SHP77 treated with DMSO at 0.1 percent for 48 hours (cell line): Measurements from ENCODE around the gene CNTNAP2.

Experiments used
- DNase-seq: peaks from one replicate; lab custom pipeline; 2025; lab: John Stamatoyannopoulos, UW

The CNTNAP2 gene

DNA sequence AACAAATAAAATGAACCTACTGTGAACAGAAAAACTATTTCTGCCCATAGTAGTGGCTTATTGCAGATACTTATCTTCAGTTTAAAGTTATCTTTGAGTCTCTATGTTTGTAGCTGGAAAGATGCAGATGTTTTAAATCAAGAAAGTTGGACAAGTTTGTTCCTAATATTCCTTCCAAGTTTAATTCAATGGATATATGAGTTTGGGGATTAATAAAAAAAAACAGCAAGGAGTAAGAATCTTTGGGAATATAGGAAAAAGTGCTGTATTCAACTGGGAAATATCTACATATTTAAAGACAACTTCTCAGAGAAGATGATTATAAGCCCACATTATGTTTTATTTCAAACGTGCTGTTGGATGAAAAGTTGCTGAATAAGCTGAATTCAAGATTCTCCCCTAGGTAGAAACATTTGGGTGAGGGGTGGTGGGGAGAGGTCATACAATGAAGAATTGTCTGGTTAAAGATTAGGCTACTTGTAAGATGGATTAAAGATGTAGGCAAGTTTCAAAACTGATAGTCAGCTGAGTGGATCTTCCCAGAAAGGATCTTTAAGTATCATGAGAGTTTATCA is 1135.2 kb downstream of the CNTNAP2 start:
- no peak for DNase-seq

DNA sequence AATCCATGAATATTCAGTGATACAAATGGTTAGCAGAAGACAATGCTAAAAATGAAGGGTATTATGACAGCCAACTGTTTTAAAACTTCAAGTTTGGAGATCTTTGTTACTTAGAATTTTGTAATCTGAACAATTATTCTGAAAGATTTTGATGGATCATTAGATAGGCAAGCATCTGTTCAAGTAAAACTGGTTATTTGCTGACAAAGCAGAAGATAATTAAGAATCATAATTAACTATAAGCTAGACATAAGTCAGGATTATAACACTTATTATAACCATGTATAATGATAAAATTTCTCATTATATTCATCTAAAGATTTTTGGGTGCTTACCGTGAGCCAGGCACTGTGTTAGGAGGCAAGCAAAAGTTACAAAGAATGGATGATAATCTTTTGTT is 1145.1 kb downstream of the CNTNAP2 start:
- no peak for DNase-seq

DNA sequence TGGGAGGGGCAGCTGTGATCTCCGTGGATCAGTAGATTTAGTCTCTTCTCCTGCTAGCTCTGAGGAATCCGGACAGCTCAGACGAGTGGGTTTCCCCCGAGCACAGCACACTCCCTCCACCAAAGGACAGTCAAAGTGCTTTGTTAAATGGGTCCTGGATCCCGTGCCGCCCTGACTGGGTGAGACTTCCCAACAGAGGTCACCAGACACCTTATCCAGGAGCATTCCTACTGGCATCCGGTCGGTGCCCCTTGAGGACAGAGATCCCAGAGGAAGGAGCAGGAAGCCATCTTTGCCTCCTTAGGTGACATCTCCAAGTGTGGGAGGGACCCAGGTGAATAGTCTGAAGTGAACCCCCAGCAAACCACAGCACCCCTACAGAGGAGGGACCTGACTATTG is 1148.9 kb downstream of the CNTNAP2 start:
- no peak for DNase-seq

DNA sequence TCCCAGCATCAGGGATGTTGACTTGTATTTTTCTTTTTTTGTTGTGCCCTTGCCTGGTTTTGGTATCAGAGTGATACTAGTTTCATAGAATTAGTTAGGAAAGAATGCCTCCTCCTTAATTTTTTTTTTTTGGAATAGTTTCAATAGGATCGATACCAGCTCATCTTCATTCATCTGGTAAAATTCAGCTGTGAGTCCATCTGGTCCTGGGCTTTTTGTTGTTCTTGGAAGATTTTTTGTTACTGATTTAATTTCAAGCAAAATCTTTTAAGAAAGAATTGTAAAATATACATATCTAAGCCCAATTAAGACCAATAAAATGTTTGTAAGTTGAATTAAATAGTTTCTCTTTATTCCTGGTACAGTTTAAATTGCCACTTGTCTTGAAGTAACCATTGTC is 1159.5 kb downstream of the CNTNAP2 start:
- no peak for DNase-seq

DNA sequence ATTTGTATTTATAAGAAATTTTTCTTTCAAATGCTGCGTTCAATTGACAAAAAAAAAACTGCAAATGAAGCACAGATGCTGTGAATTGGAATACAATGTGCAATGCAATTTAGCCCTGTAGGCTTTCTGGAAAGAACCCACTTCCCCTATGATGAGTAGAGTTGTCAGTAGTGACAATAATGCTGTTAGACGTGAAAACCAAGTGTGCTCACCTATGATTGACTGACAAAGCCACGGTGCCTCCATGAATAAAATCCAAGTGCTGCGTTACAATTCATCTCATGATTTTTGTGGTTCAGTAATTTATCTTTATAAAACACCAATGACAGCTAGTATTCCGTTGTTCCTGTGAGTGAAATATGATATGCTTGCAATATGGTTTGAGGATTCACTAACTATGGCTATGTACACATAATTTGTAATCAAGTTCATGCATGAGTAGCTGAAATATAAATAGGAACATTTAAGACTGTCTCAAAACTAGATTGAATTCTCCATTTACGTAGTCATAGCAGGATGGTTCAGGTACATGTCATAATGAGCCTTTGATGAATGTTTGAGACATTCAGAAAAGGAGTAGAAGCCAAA is 1160.3 kb downstream of the CNTNAP2 start:
- peak; percentile 87 for DNase-seq

DNA sequence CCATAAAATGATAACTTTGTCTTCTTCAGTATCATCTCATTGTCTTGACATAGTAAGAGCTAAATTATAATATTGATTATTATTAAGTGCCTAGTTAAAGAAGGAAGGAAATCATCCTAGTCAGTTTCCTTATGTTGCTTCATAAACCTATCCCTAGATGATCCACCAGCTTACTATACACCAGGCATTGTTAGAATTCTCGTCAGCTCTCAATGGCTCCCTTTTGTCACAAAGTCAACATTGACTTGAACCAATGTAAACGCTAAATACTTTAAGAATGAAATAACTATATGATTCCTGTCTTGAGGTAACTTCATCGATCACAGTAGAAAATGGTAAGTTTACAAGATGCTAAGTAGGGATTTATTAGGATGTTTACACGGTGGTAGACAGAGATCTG is 1162.9 kb downstream of the CNTNAP2 start:
- DNase-seq: peak; percentile 33

DNA sequence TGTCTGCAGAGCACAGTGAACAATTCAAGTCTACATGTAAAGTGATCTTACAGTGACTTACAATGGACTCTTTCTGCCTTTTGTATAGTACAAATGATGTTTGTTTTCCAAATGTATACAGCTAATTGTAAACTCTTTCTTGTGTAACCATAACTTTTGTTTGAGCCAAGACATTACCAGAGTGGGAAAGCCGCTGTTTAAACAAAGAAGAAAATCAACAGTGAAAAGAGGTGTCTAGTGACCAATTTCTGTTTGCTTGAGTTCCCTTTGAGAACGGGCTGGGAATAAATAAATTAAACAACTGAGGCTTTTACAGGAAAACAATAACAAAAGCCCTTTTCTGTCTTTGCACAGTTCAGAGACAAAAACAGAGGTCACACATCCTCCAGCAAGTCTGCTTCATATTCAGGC is 1163.4 kb downstream of the CNTNAP2 start:
- no peak for DNase-seq

DNA sequence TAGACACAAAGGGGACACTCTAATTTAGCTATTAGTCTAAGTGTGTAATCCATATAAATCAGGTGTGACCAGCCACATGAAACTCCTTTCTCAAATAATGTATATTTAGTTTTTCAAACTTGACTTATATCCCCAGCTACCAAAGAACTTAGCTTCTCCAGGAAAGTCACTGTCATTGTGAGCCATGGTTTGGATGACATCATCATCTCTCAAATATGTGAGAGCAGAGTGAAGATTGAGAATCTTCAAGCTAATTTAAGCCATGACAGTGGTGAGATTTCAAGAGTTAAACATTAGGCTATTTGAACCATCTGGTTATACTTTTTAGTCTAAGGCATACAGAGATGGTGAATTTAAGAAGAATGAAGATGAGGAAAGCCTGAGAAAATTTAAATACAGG is 1165.6 kb downstream of the CNTNAP2 start:
- DNase-seq: no peak

DNA sequence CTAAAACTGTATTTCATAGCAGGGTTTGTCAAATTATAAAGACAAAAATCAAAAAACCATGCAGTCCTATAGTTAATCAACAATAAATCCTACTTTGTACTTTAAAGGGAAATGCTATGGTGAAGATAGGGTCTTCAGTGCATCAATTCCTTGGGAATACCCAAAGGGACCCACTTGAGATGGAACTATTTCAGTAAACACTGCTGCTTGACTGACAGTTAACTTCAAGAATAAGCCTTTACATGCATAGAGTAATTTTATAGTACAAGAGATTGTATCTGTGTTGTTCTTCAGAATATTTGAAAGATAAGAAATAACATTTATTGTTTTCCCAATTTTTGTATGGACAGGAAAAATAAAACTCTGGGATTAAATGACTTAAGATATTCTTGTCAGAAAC is 1179.6 kb downstream of the CNTNAP2 start:
- no peak for DNase-seq

DNA sequence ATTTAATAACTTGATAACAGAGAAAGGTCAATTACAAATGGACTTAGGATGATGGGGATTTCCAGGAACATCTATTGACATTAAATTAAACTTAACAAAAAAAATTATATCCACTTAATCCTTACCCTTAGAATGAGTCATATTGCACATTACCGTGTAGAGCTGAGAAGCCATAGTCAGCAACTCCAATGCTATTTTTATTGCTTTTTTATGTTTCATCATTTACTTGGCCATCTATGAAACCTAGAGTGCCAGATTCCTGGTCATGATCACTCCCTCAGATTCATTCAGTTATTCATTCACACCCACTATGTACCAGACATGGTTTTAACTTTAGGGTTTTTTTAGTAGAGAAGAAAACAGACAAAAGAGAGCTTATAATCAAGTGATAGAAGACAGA is 1180.4 kb downstream of the CNTNAP2 start:
- DNase-seq: no peak

DNA sequence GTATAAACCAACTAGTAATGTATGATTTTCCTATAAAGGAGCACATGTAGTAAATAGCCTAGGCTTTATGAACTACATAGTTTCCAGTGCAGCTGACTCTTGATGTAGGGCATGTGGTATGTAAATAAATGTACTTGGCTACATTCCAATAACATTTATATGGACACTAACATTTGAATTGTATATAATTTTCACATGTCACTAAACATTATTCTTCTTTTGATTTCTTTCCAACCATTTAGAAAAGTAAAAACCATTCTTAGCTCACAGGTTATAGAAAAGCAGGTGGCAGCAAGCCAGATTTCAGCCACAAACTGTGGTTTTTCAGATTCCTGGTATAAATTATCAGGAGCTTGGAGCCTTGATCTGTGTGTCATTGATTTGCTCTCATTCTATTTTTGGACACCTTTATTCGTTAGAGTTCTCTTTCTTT is 1182.0 kb downstream of the CNTNAP2 start:
- no peak for DNase-seq

DNA sequence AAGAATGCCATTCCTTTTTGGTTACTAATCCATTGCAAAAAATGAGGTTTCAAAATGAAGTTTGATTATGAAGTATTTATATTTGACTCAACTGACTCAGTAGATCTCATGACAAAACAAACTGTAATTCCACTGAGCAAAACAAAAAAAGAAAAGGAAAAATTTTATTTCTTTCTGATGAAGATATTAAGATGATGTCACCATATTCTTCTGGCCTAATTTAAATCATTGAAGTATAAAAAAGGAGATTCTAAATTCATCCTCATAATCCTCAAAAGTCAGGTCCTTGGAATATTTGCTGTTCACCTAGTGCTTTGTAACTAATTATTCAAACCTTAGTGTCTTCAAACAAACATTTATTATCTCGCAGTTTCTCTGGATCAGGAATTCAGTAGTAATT is 1183.7 kb downstream of the CNTNAP2 start:
- DNase-seq: no peak

DNA sequence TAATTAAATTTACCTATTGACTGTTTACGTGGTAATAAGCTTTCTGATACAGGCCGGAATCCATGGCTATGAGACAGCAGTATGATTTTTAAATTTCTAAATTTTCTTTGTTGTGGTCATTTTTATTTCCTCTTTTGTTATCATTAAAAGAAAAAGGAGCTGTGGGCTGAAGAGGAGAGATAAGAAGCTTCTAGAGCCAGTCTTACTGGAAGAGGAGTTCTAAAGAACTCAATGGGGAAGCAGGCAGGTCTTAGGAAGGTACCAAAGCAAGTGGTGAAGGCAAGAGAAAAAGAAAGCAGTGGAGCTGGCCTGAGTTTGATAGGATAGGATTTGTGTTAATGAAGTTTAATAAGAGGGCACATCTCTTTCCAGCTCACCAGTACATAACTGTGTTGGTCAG is 1187.8 kb downstream of the CNTNAP2 start:
- no peak for DNase-seq

DNA sequence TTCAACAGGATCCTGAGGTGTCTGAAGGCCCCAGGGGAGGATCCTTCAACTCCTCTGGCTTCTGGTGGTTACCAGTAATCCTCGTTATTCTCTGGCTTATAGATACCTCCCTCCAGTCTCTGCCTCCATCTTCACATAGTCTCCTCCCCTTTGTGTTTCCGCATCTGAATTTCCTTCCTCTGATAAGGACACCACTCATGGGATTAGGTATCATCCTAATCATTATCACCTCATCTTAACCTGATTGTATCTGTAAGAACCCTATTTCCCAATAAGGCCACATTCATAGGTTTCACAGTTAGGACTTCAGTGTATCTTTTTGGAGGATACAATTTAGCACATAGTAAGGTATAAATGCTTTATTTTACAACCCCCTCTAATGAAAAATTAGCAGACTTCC is 1189.2 kb downstream of the CNTNAP2 start:
- no peak for DNase-seq

DNA sequence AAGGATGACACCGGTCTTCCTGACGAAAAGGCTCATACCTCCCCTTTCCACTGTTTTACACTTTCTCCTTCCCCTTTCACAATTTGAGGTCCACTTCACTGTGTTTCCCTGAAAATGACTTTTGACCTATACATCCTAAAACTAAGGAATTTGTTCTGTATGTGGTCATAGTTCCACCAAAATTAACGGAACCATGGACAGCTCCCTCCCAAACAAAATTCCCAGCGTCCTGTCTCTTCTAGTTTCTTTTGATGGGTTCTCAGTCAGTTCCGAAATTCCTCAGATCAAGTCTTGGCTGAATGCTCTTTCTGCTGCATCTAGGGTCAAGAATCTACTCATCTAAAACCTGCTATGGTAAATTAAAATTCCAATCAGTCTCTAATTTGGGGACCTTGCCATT is 1191.9 kb downstream of the CNTNAP2 start:
- DNase-seq: no peak

DNA sequence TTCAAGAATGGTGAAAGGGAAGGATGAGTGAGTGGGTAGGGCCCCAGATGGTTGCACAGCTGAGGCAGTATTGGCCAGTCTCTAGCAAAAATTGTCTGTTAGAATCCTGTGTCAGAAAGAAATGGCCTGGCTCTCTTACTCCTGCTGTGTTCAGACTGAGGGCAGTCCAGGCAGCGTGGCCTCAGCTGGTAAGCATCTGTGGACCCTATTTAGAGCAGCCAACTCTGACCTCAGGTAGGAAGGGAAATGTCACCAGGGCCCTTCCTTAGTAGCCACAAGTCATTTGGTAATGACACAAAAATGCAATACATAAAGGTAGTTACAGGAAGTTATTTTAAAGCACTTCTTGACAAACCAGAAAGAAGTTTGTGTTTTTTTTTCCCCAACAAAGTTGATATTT is 1194.7 kb downstream of the CNTNAP2 start:
- DNase-seq: no peak

DNA sequence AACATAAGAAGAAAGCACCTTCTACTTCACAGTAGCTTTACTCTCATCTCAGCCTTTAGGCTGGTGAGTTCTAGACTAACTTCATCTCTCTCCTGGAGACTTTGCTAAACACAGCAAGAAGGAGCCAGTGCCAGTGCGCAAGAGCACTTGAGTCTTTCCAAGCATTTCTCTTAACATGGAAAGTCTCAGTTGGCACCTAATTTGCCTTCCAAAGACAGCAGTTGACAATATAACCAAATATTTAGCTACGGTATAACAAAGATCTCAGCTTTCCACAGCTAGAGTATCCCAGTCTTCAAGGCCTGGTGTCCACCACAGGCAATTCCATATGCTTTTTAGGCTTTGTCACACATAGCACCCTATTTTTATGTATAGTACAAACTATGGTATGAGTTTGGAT is 1204.9 kb downstream of the CNTNAP2 start:
- no peak for DNase-seq

DNA sequence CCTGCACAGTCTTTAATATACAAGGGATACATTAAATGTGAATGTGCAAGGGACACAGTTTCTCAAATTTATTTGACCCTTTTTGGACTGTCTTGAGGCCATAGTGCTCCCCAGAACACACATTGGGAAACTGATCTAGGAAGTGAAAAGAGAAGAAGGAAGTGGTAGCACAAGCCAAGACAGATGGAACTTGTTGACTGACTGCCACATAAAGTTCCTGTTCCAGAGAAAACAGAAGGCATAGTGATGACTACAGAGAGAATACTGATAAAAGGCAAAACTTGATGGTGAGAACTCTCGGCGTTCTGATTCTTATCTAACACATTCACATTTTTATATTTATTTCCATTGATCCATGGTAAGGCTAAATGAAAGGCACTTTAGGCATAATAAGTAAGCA is 1216.4 kb downstream of the CNTNAP2 start:
- no peak for DNase-seq

DNA sequence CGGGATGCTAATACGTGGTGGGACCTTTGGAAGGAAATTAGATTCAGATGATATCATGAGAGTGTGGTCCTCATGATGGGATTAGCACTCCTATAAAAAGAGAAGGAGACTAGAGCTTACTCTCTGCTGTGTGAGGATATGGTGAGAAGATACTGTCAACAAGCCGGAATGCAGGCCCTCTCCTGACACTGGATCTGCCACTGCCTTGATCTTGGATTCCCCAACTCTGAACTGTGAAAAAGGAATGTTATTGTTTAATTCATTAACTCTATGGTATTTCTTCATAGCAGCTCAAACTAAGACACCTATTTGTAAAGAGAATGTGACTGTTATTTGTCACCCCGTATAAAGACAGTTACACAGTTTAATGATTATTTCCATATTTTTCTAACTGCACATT is 1246.5 kb downstream of the CNTNAP2 start:
- no peak for DNase-seq

DNA sequence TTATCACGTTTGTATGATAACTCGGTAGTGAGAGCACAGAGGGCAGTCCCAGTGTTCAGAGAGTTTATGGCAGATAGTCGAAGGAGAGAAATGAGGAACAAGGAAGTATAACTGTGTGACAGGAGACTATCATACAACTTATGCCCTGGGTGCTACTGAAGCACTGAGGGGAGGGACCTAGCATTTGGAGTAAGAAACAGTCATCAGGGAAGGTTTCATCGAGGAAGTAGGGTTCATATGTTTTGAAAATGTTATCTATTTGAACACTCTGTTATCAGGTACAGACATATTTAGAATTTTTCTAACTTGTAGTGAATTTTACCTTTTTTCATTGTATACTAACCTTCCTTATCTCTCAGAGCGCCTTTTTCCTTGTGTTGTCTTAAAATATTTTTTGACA is 1259.6 kb downstream of the CNTNAP2 start:
- DNase-seq: no peak

DNA sequence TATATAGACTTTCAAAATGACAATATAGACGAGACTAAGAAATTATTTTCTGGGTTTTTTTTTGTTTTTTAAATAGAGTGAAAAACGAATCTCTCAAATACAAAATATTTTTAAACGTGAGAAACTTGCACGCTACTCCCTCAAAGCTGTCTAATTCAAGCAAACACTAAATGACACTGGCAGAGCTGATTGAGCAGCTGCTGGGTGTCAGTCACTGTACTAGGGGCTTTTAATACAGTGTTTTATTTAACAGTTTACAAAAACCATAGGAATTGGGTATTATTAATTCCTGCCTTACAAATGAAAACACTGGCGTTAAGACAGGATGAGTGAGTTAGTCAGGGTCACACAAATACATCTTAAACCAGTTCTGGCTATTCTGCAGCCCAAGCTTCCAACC is 1264.3 kb downstream of the CNTNAP2 start:
- no peak for DNase-seq

DNA sequence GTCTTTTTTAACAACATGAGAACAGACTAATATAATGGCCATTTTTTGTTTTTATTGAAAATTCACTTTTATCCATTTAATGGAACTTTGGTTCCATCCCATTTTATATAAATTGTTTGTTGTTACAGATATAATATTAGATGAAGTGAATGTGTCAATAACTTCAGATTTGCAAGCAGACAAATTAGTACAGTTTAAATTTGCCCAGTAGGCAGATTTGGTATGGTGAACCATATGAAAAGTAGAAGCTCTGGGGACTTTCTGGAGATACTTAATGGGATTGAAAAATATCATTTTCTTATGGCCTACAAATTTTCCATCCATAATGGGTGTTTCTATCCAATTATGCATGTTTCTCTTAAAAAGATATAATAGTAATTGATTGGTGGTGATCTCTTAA is 1277.7 kb downstream of the CNTNAP2 start:
- DNase-seq: no peak

DNA sequence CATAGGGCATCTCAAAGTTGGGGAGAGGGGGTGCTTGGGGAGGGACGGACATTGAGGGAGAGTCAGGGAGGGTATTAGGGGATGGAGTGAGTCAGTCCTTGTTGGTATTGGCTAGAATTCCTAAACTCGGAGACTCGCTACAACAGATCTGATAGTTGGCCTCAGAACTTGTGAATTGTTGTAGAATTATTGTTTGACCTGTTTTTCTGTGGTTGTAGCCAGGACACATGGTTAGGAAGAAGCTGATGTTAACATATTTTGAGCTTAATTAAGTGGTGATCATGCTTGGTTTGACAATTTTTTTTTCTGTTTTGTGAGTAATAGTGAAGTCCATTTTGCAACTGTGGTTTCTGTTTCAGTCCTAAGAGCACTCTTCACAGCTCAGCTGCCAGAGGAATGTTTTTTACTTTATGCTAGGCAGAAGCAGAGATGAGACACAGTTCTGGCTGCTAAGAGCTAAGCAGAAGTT is 1283.7 kb downstream of the CNTNAP2 start:
- DNase-seq: no peak

DNA sequence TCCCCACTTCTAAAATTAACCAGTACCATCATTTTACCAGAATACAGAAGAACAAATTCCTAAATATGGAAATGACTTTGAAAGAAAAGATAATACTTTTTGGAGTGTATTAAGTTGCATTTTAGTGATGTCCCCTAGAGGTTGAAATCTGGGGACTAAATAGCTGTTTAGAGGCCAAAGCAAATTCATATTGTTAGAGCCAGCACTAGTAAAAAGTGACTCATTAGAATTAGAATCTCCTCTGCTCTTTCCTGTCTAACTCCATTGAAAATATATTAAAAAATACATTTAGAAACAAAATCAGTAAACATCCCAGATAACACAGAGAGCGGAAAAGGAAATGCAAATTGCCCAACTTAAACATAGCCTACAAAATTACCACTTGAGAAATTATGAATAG is 1284.3 kb downstream of the CNTNAP2 start:
- DNase-seq: no peak
